ENCODE results near the gene COL3A1.

The COL3A1 gene

GRCh38 chr2:188974164-188974563 lies at the start of gene COL3A1:
TSS of gene COL3A1 (plus strand) at chr2:188974373. CDS start at chr2:188974490, 117 bp downstream.
- no peak for DNase-seq (ENCODE audit: low spot score)

- DNase-seq (ENCODE audit: low spot score) = no peak
These were observed 45.5 kb upstream of the COL3A1 start for GRCh38 chr2:188928643-188929042.

- no peak for DNase-seq (ENCODE audit: low spot score)
These were observed 42.8 kb upstream of the COL3A1 start for GRCh38 chr2:188931361-188931760.

DNA sequence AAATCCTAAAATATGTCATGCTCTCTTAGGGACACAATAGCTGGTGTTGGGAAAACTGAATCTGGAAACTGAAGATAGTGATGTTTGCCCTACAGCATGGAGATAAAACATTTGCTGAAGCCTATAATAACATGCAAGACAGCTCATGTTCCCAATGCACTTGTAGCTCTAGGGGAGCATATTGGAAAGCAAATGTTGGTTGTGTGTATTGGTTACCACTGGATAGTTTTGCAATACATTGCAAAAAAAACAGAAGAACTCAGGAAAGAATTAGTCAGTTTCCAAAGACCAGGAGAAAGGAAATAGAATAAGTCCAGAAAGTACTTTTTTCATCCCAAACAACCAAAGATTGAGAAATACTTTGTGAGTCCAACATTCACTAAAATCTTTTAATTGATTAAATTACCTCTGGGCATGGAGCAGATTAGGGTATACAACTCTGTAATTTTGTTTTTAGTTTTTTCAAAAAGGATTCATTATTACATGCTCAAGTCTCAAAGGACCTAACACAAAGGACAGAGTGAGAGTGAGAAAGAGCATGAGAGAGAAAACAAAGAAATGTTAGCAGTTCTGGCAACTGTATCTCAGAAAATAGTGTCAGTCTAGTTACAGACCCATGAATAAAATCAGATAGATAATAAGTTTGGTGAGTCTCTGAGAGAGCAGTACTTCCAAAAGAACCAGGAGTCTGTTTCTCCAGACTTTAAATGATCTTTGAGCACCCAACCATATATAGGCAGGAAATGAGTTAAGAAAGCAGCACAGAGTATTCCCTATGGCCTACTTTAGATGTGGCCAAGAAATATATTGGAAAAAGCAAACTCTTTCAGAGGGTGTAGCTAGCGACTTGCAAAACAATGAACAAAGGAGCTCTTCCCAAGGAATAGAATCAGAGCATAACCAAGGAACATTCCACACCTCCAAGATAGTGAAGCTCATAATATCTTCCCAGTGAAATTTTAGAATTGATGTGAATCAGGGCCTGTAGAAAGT lies 36.6 kb upstream of the COL3A1 start:
- DNase-seq (ENCODE audit: low spot score) = no peak

- DNase-seq (ENCODE audit: low spot score) = no peak
These were observed 34.0 kb upstream of the COL3A1 start for GRCh38 chr2:188940171-188940570.

GRCh38 chr2:188944442-188944841 lies 29.7 kb upstream of the COL3A1 start:
- DNase-seq (ENCODE audit: low spot score) = no peak

GRCh38 chr2:188949046-188949818 lies 24.9 kb upstream of the COL3A1 start:
- DNase-seq (ENCODE audit: low spot score) = no peak

GRCh38 chr2:188952901-188953300 lies 21.3 kb upstream of the COL3A1 start:
- DNase-seq (ENCODE audit: low spot score) = no peak

DNA sequence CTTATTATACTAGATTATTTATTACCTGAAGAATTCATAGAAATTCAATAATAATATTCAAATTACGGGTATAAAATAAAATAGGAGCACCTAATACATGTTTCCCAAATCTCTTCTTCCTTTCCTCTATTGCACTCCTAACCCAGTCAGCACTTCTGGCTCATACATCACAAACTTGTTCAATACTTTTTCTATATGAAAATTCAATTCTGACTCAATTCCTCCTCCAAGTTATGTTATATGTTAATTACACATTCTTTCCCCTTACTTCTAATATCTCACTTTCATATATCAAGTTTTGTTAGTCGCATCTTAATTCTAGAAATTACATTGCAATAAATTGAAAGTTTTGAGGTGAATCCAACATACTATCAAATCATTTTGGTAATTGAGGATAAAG lies 17.9 kb upstream of the COL3A1 start:
- DNase-seq (ENCODE audit: low spot score) = no peak

- DNase-seq (ENCODE audit: low spot score) = no peak
These were observed 17.2 kb upstream of the COL3A1 start for GRCh38 chr2:188956961-188957360.

DNA sequence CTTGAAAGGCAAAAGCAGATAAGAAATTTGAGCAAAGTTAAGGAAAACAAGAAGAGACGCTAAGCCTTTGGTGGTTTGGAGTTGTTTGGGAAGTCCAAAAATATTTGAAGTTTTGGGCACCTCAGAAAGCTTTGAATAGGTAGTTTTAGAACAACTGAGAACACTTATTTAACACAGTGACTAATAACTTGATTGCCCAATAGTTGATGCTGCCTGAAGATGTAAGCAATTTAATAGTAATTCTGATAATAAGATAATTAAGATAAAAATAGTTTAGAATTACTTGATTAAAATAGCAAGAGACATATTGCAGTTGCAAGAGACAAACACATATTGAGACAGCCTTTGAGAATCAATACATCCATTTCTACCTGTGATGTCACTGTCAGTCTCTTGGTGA lies 16.5 kb upstream of the COL3A1 start:
- no peak for DNase-seq (ENCODE audit: low spot score)

- DNase-seq (ENCODE audit: low spot score) = no peak
These were observed 10.4 kb upstream of the COL3A1 start for GRCh38 chr2:188963741-188964140.

GRCh38 chr2:188964976-188965546 lies 9.1 kb upstream of the COL3A1 start:
- DNase-seq (ENCODE audit: low spot score) = no peak

- no peak for DNase-seq (ENCODE audit: low spot score)
These were observed 8.6 kb upstream of the COL3A1 start for GRCh38 chr2:188965563-188965962.

DNA sequence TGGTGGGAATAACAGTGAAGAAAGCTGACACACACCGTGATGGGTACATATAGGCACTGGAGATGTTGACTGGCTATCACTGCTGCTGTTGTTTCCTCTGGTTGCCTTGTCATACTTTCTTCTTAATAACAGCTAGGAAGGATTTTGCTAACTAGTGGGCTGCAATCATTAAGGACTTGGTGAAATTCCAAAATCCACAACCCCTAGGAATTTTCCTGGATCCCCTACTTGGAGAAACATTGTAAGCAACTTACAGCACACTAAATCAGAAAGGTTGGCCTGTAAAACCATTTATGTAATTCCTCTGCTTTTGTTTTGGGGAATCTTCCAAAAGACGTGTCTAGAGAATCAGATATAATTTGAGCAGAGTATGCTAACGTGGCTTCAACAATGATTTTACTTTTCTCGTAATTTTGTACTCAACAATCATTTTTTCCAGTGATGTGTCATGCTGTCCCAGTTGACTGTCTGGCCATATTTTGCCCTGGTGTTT lies 8.0 kb upstream of the COL3A1 start:
- DNase-seq (ENCODE audit: low spot score) = no peak

DNA sequence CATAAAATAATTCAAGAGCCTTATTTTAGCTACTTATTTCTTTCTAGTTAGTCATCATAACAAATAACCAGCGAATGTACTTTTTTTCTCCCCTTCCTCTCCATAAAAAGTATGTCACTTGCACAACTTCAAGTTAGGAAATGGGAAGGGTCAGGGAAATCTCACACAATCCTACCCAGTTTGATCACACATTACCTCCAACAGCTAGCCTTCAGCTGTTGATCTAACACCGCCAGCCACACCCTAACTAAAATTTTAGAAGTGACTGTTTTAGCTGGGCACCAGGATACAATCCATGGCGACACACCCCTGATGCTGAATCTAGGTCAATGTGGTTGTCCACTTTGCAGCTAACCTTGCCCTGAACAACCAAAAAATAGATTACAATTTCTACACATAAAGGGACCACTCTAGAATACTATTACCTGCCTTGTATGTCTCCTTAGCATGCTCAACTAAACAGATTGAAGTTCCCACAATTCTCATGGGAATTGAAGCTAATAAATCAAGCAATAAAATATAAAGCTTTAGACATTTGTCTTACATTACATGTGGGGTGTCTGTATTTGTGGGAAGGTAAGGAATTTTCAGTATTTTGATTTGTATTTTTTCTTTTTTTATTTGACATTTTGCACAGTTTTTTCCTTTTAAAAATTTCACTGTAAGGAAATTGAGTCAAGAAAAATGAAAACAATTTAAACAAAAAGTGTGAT lies 7.3 kb upstream of the COL3A1 start:
- DNase-seq (ENCODE audit: low spot score) = no peak

DNA sequence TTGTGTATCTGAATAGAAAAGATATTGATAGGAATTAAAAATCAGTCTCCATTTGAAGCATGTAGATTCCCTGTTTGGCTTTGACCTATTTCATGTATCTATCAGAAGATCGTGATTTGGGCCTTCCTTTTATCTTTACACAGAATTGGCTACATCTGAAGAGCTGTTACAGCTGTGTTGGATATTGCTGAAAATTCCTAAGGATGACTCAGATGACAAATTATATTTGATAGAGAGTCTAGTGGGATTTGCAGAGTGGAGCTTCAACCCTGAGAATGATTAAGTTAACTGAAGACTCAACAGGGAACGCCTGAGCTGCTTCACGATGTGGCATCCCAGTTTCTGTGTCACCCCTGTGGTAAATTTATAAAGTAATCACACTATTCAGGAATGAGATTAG lies 4.9 kb upstream of the COL3A1 start:
- DNase-seq (ENCODE audit: low spot score) = no peak

- no peak for DNase-seq (ENCODE audit: low spot score)
These were observed 4.5 kb upstream of the COL3A1 start for GRCh38 chr2:188969651-188970050.

DNA sequence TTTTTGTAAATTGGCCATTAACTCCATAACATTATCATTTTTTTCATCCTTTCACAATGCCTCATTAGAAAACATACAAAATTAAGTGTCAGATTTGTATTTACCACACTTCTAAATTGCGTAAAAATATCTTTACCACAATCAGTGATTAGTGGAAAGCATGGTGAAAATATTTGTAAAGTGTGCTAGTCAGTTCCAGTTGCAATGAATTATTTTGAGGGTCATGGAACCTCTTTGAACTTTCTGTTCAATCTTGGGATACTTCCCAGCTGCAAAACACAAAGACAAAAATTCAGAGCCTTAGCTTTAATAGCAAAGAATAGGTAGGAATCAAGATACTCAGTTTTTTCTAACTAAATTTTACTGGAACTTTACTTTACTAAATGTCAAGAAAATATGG lies 4.0 kb upstream of the COL3A1 start:
- no peak for DNase-seq (ENCODE audit: low spot score)

- no peak for DNase-seq (ENCODE audit: low spot score)
These were observed 2.7 kb upstream of the COL3A1 start for GRCh38 chr2:188971432-188971861.

GRCh38 chr2:188973641-188974040 lies 532 bp upstream of the COL3A1 start:
- no peak for DNase-seq (ENCODE audit: low spot score)

Data from CD4-positive, alpha-beta T cell treated with Interleukin-2 at 100 ng/mL for 4 hours (primary cell).